ENCODE data around the gene CDYL.
"Not testable (repeated sequence)": the region's sequence is repeated elsewhere in the genome, so short reads cannot be mapped to it uniquely, and the experiment has no call there.

Gene CDYL

DNA sequence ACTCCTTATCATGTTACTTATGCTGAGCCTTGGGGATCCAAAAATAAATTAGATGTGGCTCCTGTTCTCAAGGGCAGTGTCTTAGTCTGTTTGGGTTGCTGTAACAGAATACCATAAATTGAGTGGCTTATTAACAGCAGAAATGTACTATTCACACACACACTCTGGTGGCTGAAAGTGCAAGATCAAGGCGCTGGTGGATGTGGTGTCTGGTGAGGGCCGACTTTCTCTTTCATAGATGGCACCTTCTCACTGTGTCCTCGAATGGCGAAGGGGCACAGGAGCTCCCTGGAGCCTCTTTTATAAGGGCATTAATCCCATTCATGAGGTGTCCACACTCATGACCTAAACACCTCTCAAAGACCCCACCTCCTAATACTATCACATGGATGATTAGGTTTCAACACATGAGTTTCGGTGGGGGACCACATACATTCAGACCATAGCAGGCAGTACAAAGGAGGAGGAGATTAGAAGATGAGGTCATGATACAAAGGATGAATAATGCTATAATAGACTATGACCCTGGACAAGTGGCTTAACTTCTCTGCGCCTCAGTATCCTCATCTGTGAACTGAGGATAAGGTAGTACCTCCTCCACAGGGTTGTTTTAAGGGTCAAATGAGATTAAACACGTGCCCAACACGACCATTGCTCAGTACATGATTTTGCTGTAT lies 193.5 kb downstream of the CDYL start:
- no peak for DNase-seq

DNA sequence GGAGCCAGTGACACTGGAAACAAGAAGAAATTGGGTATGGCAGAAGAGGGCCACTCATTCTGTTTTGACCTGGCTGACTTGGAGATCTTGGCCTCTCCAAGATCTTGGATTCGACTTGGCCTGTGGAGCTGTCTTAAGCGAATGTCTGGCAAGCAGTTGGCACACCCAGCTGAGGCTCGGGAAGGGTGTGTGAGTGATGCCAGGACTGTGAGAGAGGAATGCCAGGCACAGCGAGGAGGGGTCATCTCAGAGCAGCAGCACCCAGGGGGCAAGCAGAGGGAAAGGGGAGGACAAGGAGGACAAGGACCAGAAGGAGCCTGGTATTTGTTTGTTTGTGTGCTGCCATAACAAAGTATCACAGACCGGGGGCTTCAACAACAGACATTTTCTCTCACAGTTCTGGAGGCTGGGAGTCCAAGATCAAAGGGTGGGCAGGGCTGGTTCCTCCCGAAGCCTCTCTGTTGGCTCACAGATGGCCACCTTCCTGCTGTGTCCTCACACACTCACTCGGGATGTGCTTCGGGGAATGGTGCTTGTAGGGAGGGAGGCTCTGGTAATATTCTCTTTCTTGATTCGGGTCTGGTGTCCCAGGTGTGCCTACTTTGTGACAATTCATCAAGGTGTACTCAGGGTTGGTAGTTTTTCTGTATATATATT lies 194.7 kb downstream of the CDYL start:
- DNase-seq, result no peak

DNA sequence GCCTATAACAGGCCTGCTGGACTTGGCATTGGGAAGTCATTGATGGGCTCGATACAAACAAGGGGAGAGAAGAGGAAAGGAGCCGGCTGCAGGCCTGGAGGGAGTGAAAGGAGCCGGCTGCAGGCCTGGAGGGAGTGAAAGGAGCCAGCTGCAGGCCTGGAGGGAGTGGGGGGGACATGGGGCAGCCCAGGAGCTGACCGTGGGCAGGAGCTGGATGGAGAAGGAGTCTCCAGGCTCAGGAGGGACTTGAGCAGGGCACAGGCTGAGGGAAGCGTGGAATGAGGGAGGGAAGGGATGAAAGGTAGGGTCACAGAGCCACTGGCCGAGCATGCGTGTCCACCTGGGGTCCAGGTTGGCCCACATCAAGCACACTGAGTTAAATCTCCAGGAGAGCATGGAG lies 195.6 kb downstream of the CDYL start:
- no peak for DNase-seq

DNA sequence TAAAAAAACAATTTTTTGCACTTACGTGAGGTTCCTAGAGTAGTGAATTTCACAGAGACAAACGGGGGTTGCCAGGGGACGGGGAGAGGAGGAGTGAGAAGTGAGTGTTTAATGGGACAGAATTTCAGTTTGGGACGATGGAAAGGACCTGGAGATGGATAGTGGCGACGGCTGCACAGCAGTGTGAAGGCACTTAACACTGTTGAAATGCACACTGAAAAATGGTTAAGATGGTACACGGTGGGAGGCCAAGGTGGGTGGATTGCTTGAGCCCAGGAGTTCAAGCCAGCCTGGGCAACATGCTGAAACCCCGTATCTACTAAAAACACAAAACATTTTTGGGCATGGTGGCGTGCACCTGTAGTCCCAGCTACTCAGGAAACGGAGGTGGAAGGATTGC lies 196.2 kb downstream of the CDYL start:
- no peak for DNase-seq

GRCh38 chr6:4973415-4973814 lies 197.2 kb downstream of the CDYL start:
- DNase-seq, result no peak

- peak; percentile 58 for DNase-seq
Measured at GRCh38 chr6:4973982-4974745, 198.0 kb downstream of the CDYL start.

- DNase-seq, result no peak
Measured at GRCh38 chr6:4974962-4975361, 198.8 kb downstream of the CDYL start.

DNA sequence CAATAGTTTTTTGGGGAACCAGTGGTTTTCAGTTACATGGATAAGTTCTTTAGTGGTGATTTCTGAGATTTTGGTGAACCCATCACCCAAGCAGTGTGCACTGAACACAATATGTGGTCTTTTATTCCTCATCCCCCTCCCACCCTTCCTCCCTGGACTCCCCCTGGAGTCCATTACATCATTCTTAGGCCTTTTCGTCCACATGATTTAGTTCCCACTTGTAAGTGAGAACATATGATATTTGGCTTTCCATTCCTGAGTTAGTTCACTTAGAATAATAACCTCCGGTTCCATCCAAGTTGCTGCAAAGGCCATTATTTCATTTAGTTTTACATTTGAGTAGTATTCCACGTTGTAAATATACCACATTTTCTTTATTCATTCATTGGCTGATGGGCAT lies 199.3 kb downstream of the CDYL start:
- no peak for DNase-seq

DNA sequence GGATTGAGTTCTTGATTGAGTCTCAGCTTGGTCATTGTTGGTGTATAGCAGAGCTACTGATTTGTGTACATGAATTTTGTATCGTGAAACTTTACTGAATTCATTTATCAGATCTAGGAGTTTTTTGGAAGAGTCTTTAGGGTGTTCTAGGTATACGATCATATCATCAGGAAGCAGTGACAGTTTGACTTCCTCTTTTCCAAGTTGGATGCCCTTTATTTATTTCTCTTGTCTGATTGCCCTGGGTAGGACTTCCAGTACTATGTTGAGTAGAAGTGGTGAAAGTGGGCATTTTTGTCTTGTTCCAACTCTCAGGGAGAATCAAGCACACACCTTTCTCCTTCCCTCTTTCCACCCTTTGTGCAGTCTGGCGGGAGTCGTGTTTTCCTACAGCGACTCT lies 201.3 kb downstream of the CDYL start:
- DNase-seq, result no peak

DNA sequence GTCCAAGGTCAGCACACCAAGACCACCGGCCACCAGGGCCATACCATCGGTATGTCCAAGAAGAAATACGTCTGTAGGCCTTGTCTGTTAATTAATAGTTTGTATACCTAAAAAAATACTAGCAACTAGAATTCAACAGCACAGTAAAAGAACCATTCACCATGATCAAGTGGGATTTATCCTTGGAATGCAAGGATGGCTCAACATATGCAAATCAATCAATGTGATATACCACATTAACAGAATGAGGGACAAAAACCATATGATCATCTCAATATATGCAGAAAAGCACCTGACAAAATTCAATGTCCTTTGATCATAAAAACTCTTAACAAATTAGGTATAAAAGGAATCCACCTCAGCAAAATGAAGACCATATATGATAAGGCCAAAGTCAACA lies 203.2 kb downstream of the CDYL start:
- no peak for DNase-seq

- no peak for DNase-seq
Measured at GRCh38 chr6:4981761-4982160, 205.6 kb downstream of the CDYL start.

DNA sequence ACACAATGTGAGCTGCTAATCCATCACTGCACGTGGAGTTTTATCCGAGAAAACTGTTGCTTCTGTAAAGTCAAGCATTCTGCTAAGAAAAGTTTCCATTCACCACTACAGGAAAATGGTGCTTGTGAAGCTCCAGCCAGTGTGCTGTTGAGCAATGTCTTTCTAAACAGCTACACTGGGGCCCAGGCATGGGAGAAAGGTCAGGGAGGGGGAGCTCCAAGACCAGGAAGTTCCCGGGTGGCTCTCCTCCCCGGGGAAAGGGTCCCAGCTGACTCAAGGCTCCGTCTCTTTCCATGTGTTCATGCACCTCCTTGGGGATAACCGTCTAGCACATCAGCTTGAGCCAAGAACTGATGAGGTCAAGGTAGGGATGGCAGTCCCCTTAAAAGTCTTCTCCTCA lies 207.1 kb downstream of the CDYL start:
- no peak for DNase-seq

DNA sequence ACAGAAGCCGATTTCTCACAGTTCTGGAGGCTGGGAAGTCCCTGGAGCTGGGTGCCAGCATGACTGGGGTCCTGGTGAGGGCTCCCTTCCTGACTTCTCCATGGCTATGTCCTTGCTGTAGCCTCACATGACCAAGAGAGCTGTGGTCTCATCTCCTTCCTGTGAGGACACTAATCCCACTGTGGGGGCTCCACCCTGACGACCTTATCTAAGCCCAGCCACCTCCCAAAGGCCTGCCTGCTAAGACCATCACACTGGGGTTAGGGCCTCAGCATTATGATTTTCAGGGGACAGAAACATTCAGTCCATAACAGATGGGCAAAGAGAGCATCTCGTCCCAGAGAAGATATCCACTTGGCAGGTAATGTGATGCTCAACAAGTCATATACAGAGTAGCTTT lies 210.8 kb downstream of the CDYL start:
- DNase-seq, result no peak

GRCh38 chr6:4987432-4987831 lies 211.2 kb downstream of the CDYL start:
- DNase-seq, result no peak

GRCh38 chr6:4994741-4995140 lies 218.5 kb downstream of the CDYL start:
- DNase-seq, result no peak

DNA sequence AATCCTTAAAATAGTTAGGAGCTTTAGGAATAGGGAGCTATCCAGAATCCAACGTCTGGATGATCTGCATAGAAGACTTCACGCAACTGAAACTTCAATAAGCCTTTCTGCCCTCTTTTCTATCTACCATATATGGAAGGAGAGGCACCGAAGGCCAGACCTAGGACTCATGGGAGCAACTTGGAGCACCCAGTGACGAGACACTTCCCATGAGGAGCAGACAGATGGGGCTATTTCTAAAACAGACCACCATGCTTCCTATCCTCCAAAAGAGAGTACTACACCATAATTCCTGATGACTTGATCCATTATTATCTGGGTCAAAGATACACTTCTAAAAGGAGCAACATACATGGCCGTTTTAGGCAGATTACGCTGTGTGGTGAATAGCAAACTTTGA lies 221.7 kb downstream of the CDYL start:
- DNase-seq, result no peak

- peak; percentile 4 for DNase-seq
Measured at GRCh38 chr6:4999586-4999985, 223.4 kb downstream of the CDYL start.

DNA sequence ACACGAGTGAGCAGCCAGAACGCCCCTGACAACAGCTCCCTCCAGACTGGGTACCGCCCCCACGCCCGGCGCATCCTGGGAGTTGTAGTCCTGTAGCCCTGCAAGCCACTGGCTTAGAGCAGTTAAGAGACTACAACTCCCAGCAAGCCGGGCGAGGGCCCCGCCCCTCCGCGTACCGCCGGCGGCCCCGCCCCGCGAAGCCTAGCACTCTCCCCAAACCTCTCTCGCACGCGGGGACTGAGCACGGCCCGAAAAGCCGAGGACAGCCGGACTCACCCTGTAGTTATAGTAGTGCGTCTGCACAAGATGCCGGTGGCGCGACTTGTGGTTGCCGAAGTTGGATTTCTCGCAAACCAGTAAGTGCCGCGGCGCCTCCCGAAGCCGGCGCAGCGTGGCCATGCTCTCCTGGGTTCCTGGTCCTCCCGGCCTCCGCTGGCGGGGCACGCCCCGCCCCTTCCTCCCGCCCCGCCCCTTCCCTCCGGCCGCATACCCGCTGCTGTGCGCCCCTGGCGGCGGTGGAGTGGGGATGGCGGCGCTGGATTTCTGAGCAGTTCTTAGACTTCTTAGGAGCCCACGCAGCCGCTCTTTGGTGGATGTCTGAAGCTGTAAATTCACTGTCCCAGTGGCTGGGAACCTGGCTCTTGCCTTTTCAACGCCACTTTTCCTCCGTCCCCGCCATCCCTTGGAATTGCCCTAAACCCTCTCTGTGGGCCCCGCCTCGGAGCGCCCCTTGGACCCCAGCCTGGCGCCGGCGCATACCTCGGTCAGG lies 227.6 kb downstream of the CDYL start, which contains the start of gene RPP40:
RPP40 (minus strand) TSS at position 434 of the 769 bp plus-strand sequence; CDS start at position 399, 35 bp downstream.
- DNase-seq, result peak; percentile 97

DNA sequence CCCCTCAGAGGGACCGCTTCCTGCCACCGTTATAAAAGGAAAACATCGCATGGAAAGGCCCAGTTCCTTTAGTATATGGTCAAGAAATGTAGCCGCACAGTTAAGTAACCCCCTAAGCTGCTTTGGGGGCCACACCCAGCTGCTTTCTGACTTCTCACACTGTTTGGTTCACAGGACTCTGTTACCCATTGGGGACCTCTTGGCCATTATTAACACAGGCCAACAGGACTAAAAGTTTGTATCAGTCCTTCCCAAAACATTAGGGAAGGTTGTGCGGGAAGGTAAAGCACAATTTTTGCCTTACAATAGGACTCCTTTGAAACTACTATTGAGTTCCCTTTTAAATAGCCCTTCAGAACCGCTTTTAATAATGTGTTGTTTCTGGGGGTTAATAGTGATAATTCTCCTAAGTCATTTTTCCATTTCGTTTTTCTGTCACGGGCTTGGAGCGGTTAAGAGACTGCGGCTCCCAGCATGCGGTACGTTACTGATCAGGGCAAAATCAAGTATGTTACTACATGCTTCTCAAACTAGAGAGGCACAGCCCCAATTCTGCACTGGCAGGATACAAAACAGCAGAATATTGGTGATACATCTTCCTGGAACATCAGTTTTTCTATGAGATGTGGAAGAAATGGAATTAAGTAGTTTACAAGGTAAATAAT lies 228.3 kb downstream of the CDYL start:
- no peak for DNase-seq

DNA sequence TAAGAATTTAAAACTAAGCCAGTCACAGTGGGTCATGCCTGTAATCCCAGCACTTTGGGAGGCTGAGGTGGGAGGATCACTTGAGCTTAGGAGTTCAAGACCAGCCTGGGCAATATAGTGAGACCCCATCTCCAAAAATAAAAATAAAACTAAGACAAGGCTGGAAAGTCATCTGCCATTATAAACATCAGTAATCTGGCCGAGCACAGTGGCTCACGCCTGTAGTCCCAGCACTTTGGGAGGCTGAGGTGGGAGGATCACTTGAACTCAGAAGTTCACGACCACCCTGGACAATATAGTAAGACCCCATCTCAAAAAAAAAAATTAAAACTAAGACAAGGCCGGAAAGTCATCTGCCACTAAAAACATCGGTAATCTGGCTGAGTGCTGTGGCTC lies 228.8 kb downstream of the CDYL start:
- DNase-seq, result not testable (repeated sequence)

All from fibroblast of upper back skin (primary cell).